Measurements from ENCODE around the gene PCGF3.

PCGF3 gene

GRCh38 chr4:663046-663437 lies 42.6 kb upstream of the PCGF3 start:
- Histone ChIP-seq H3K9me2 (replicated peaks; ENCODE audit: insufficient read depth, low read length) (no peaks in the 10 kb centered on the region), H3F3A (ENCODE audit: insufficient read depth) (0 out of 2 replicates have a peak, but pooled peaks cover 6% of the 10 kb centered on the region), H3K36me3 (ENCODE audit: low read length) (no peaks in the 10 kb centered on the region), H3K79me2 (ENCODE audit: insufficient read depth, low read length) (no peaks in the 10 kb centered on the region), H3K4me2 (ENCODE audit: low read depth, low read length, poor library complexity, severe bottlenecking) (peak overlapping the region; percentile 64), H3K4me3 (ENCODE audit: insufficient read depth, low read length, poor library complexity, severe bottlenecking) (peak overlapping the region; percentile 73), H3K27me3 (ENCODE audit: low read length) (no peaks in the 10 kb centered on the region), H3K9me3 (ENCODE audit: insufficient read depth, low read length) (no peaks in the 10 kb centered on the region), H4K20me1 (ENCODE audit: low read depth, low read length) (no peaks in the 10 kb centered on the region), H3K9ac (ENCODE audit: low read length) (peak overlapping the region; percentile 80), H2AFZ (ENCODE audit: low read depth, low read length, severe bottlenecking) (peak overlapping the region; percentile 33), H3K27ac (ENCODE audit: low read depth, low read length) (peak overlapping the region; percentile 66)
- TF ChIP-seq CTCF (IDR thresholded peaks at IDR 0.05; ENCODE audit: insufficient read depth, low read length, poor library complexity, severe bottlenecking) (no peak), EZH2phosphoT487 (conservative IDR thresholded peaks at IDR 0.05; ENCODE audit: low read length) (no peak)

- peak overlapping the region; percentile 64 for H3K4me2 ChIP-seq (ENCODE audit: low read depth, low read length, poor library complexity, severe bottlenecking)
- H3K27me3 ChIP-seq (ENCODE audit: low read length): no peaks in the 10 kb centered on the region
- H3K9me3 ChIP-seq (ENCODE audit: insufficient read depth, low read length): no peaks in the 10 kb centered on the region
- no peaks in the 10 kb centered on the region for H3K79me2 ChIP-seq (ENCODE audit: insufficient read depth, low read length)
- H3K4me3 ChIP-seq (ENCODE audit: insufficient read depth, low read length, poor library complexity, severe bottlenecking): peak overlapping the region; percentile 73
- H3K9ac ChIP-seq (ENCODE audit: low read length): peak overlapping the region; percentile 80
- H3K36me3 ChIP-seq (ENCODE audit: low read length): no peaks in the 10 kb centered on the region
- H2AFZ ChIP-seq (ENCODE audit: low read depth, low read length, severe bottlenecking): peak overlapping the region; percentile 33
- 0 out of 2 replicates have a peak, but pooled peaks cover 6% of the 10 kb centered on the region for H3F3A ChIP-seq (ENCODE audit: insufficient read depth)
- H4K20me1 ChIP-seq (ENCODE audit: low read depth, low read length): no peaks in the 10 kb centered on the region
- H3K9me2 ChIP-seq (replicated peaks; ENCODE audit: insufficient read depth, low read length): no peaks in the 10 kb centered on the region
- H3K27ac ChIP-seq (ENCODE audit: low read depth, low read length): peak overlapping the region; percentile 66
- TF ChIP-seq EZH2phosphoT487 (conservative IDR thresholded peaks at IDR 0.05; ENCODE audit: low read length): no peak
- TF ChIP-seq CTCF (IDR thresholded peaks at IDR 0.05; ENCODE audit: insufficient read depth, low read length, poor library complexity, severe bottlenecking): no peak
Observed at GRCh38 chr4:663438-664428, 41.9 kb upstream of the PCGF3 start.

GRCh38 chr4:664713-665231 lies 40.9 kb upstream of the PCGF3 start:
- no peaks in the 10 kb centered on the region for H3K9me2 ChIP-seq (replicated peaks; ENCODE audit: insufficient read depth, low read length)
- H3K4me2 ChIP-seq (ENCODE audit: low read depth, low read length, poor library complexity, severe bottlenecking): peak overlapping the region; percentile 64
- no peaks in the 10 kb centered on the region for H4K20me1 ChIP-seq (ENCODE audit: low read depth, low read length)
- peak overlapping the region; percentile 73 for H3K4me3 ChIP-seq (ENCODE audit: insufficient read depth, low read length, poor library complexity, severe bottlenecking)
- H3K27me3 ChIP-seq (ENCODE audit: low read length): no peaks in the 10 kb centered on the region
- H3K27ac ChIP-seq (ENCODE audit: low read depth, low read length): peak overlapping the region; percentile 66; the same call in 1 of the 2 replicates
- peak overlapping the region; percentile 80; the same call in 1 of the 2 replicates for H3K9ac ChIP-seq (ENCODE audit: low read length)
- no peaks in the 10 kb centered on the region for H3K36me3 ChIP-seq (ENCODE audit: low read length)
- H3F3A ChIP-seq (ENCODE audit: insufficient read depth): 0 out of 2 replicates have a peak, but pooled peaks cover 6% of the 10 kb centered on the region
- TF ChIP-seq EZH2phosphoT487 (conservative IDR thresholded peaks at IDR 0.05; ENCODE audit: low read length) (no peak), CTCF (IDR thresholded peaks at IDR 0.05; ENCODE audit: insufficient read depth, low read length, poor library complexity, severe bottlenecking) (no peak)
- no peaks in the 10 kb centered on the region for H3K79me2 ChIP-seq (ENCODE audit: insufficient read depth, low read length)
- H3K9me3 ChIP-seq (ENCODE audit: insufficient read depth, low read length): no peaks in the 10 kb centered on the region
- no peak overlapping the region for H2AFZ ChIP-seq (ENCODE audit: low read depth, low read length, severe bottlenecking)
